IMR-90 (cell line): ENCODE data around the gene GCGR. TPM values are rescaled to one million over a fixed set of nuclear protein-coding genes. Genes with fewer than 3 reads are reported as not detected.

Experiments
- ATAC-seq: fragments of 200-7000 bp; cut with Tn5 transposase; 2 replicates; pipeline ENCODE4 v1.9.1; 2020; ENCODE audit warnings: low read depth, mild to moderate bottlenecking, moderate library complexity
- BruUV-seq: library from RNA; stranded (reverse); fragments of 400-500 nt; replicated peaks from 2 replicates; lab custom pipeline; 2021; lab: Mats Ljungman, UMichigan
- CTCF ChIA-PET: fragments of 300-600 bp; formaldehyde crosslinking; extraction: SDS; loops from one replicate; lab custom pipeline; 2021; ENCODE audit warnings: antibody characterized with exemption; lab: Yijun Ruan, JAX
- POLR2A ChIA-PET: fragments of 300-600 bp; sonication (Branson Sonifier 250); formaldehyde crosslinking; loops from one replicate; lab custom pipeline; 2022; ENCODE audit warnings: antibody characterized with exemption; ENCODE audit not compliant: unreplicated experiment; lab: Charles Lee
- DNase-seq: peaks from one replicate; pipeline ENCODE4 v3.0.0; 2013
- H2AFZ ChIP-seq: replicated peaks from 2 replicates; pipeline ENCODE3; 2013; ENCODE audit warnings: low read length, mild to moderate bottlenecking; ENCODE audit not compliant: poor library complexity
- H2AK5ac ChIP-seq: 2 replicates; pipeline ENCODE4 v1.6.1; 2013; ENCODE audit warnings: low read depth, low read length, inconsistent platforms
- H2AK9ac ChIP-seq: replicated peaks from 2 replicates; pipeline ENCODE3; 2013; ENCODE audit warnings: mild to moderate bottlenecking, low read depth, low read length, moderate library complexity; ENCODE audit not compliant: poor library complexity
- H2BK120ac ChIP-seq: 2 replicates; pipeline ENCODE4 v1.6.1; 2013; ENCODE audit warnings: low read depth, low read length, inconsistent platforms
- H2BK15ac ChIP-seq: 3 replicates; pipeline ENCODE4 v1.6.1; 2013; ENCODE audit warnings: low read depth, low read length, inconsistent platforms
- H2BK20ac ChIP-seq: 2 replicates; pipeline ENCODE4 v1.6.1; 2013; ENCODE audit warnings: low read depth, mild to moderate bottlenecking, inconsistent platforms, low read length, moderate library complexity
- H2BK5ac ChIP-seq: 2 replicates; pipeline ENCODE4 v1.6.1; 2013; ENCODE audit warnings: mild to moderate bottlenecking, low read depth, low read length, inconsistent platforms; ENCODE audit not compliant: poor library complexity, severe bottlenecking
- H3K14ac ChIP-seq: replicated peaks from 2 replicates; pipeline ENCODE4 v1.6.1; 2013; ENCODE audit warnings: low read depth, low read length, inconsistent platforms
- H3K18ac ChIP-seq: 2 replicates; pipeline ENCODE4 v1.6.1; 2013; ENCODE audit warnings: low read depth, low read length, control low read depth
- H3K23ac ChIP-seq: 2 replicates; pipeline ENCODE4 v1.6.1; 2013; ENCODE audit warnings: low read depth, low read length, inconsistent platforms
- H3K27ac ChIP-seq: 2 replicates; pipeline ENCODE4 v1.5.1; 2013; ENCODE audit warnings: mild to moderate bottlenecking, control low read depth, low read length; ENCODE audit not compliant: insufficient read depth
- H3K27me3 ChIP-seq: 2 replicates; pipeline ENCODE4 v1.6.1; 2013; ENCODE audit warnings: low read length; ENCODE audit not compliant: control insufficient read depth, insufficient read depth
- H3K36me3 ChIP-seq: 2 replicates; pipeline ENCODE4 v1.6.1; 2013; ENCODE audit warnings: low read length, mixed read lengths; ENCODE audit not compliant: control insufficient read depth, insufficient read depth
- H3K4ac ChIP-seq: 2 replicates; pipeline ENCODE4 v1.6.1; 2013; ENCODE audit warnings: low read depth, low read length, inconsistent platforms
- H3K4me1 ChIP-seq: 2 replicates; pipeline ENCODE4 v1.6.1; 2013; ENCODE audit warnings: low read length, mixed read lengths; ENCODE audit not compliant: control insufficient read depth, insufficient read depth
- H3K4me2 ChIP-seq: 2 replicates; pipeline ENCODE4 v1.6.1; 2013; ENCODE audit warnings: low read depth, mild to moderate bottlenecking, control low read depth, low read length, moderate library complexity
- H3K4me3 ChIP-seq: 2 replicates; pipeline ENCODE4 v1.5.1; 2013; ENCODE audit warnings: low read depth, mild to moderate bottlenecking, control low read depth, low read length, moderate library complexity; ENCODE audit not compliant: insufficient read depth
- H3K56ac ChIP-seq: 2 replicates; pipeline ENCODE4 v1.6.1; 2013; ENCODE audit warnings: low read length, inconsistent platforms; ENCODE audit not compliant: insufficient read depth; ENCODE audit errors: extremely low read depth
- H3K79me1 ChIP-seq, 2 experiments: 2 replicates each; pipeline ENCODE4 v1.6.1; 2013; ENCODE audit warnings: low read length in 2 of 2, inconsistent platforms in 1 of 2, low read depth in 1 of 2
- H3K9ac ChIP-seq: 2 replicates; pipeline ENCODE4 v1.6.1; 2013; ENCODE audit warnings: low read depth, low read length, control low read depth
- H3K9me1 ChIP-seq: 2 replicates; pipeline ENCODE4 v1.6.1; 2013; ENCODE audit warnings: low read length, inconsistent platforms; ENCODE audit not compliant: insufficient read depth
- H3K9me3 ChIP-seq: 2 replicates; pipeline ENCODE4 v1.6.1; 2013; ENCODE audit warnings: low read length; ENCODE audit not compliant: control insufficient read depth, insufficient read depth
- H4K20me1 ChIP-seq: 2 replicates; pipeline ENCODE4 v1.6.1; 2013; ENCODE audit warnings: low read length, inconsistent platforms; ENCODE audit not compliant: insufficient read depth
- H4K5ac ChIP-seq: 2 replicates; pipeline ENCODE4 v1.6.1; 2013; ENCODE audit warnings: mild to moderate bottlenecking, low read depth, low read length, control low read depth
- H4K8ac ChIP-seq, 2 experiments: 2 replicates each; pipeline ENCODE4 v1.6.1; 2013; ENCODE audit warnings: low read depth in 2 of 2, low read length in 2 of 2, control low read depth in 1 of 2, inconsistent platforms in 1 of 2
- H4K91ac ChIP-seq: 2 replicates; pipeline ENCODE4 v1.6.1; 2013; ENCODE audit warnings: low read depth, low read length, inconsistent platforms; ENCODE audit not compliant: insufficient read depth
- BHLHE40 ChIP-seq: fragments of 150-350 bp; IDR thresholded peaks from 2 replicates; pipeline ENCODE4 v1.6.1; 2016; ENCODE audit warnings: mild to moderate bottlenecking, low read depth, low read length
- CEBPB ChIP-seq: IDR thresholded peaks from 2 replicates; pipeline ENCODE4 v1.6.1; 2012; ENCODE audit warnings: low read depth, low read length, improper control_type of control experiment
- CHD1 ChIP-seq: IDR thresholded peaks from 2 replicates; pipeline ENCODE4 v1.6.1; 2012; ENCODE audit warnings: low read depth, low read length, improper control_type of control experiment
- FOS ChIP-seq: fragments of 150-350 bp; IDR thresholded peaks from 2 replicates; pipeline ENCODE4 v1.6.1; 2016; ENCODE audit warnings: low read depth, low read length
- MAFK ChIP-seq: IDR thresholded peaks from 2 replicates; pipeline ENCODE4 v1.6.1; 2012; ENCODE audit warnings: low read depth, low read length, improper control_type of control experiment
- MAZ ChIP-seq: IDR thresholded peaks from 2 replicates; pipeline ENCODE4 v1.6.1; 2012; ENCODE audit warnings: low read depth, mild to moderate bottlenecking, low read length, improper control_type of control experiment, moderate library complexity, borderline replicate concordance
- MXI1 ChIP-seq: IDR thresholded peaks from 2 replicates; pipeline ENCODE4 v1.6.1; 2012; ENCODE audit warnings: low read depth, mild to moderate bottlenecking, low read length, moderate library complexity, borderline replicate concordance
- RCOR1 ChIP-seq: IDR thresholded peaks from 2 replicates; pipeline ENCODE4 v1.6.1; 2012; ENCODE audit warnings: mild to moderate bottlenecking, low read length, improper control_type of control experiment; ENCODE audit not compliant: insufficient replicate concordance
- RFX5 ChIP-seq: IDR thresholded peaks from 2 replicates; pipeline ENCODE4 v1.8.0; 2012; ENCODE audit warnings: low read depth, mild to moderate bottlenecking, low read length, moderate library complexity
- WGBS, 2 experiments: methylation state at CpG; one replicate each; pipeline versions ENCODE4 v1.1.5 to v1.1.7; 2013; ENCODE audit warnings: missing lambda C conversion rate in 2 of 2; ENCODE audit not compliant: insufficient read length in 1 of 2; ENCODE audit errors: extremely low coverage in 2 of 2; 5-methylcytosine and 5-hydroxymethylcytosine counted together
- dilution Hi-C: fragments of 300-500 bp; cut with HindIII; formaldehyde crosslinking; loops from one replicate; pipeline ENCODE4 v1.14.3; 2018; ENCODE audit warnings: low sequenced_read_pairs; ENCODE audit not compliant: unreplicated experiment
- in situ Hi-C: fragments of 300-500 bp; cut with MboI; formaldehyde crosslinking; loops from 3 replicates; pipeline ENCODE4 v1.14.3; 2019; ENCODE audit warnings: low sequenced_read_pairs, inconsistent platforms, mixed read lengths
- intact Hi-C: fragments of 100-400 bp; cut with micrococcal nuclease; formaldehyde crosslinking; loops from 2 replicates; pipeline ENCODE4 v1.10.0; 2022
- polyA plus RNA-seq, 3 experiments: library from polyadenylated mRNA; depleted of rRNA; stranded (reverse); fragments of >200 nt; gene quantifications; 2 replicates each; pipeline ENCODE4 v1.2.3, GENCODE V29; 2012; ENCODE audit warnings: low replicate concordance in 1 of 3
- total RNA-seq: library from RNA; depleted of rRNA; stranded (reverse); fragments of >200 nt; gene quantifications from 2 replicates; pipeline ENCODE4 v1.2.3, GENCODE V29; 2012
- TF ChIP-seq, protein P1 (sequence below): conservative IDR thresholded peaks from 2 replicates; pipeline ENCODE4 v1.5.1; 2012; ENCODE audit warnings: mild to moderate bottlenecking, low read depth, low read length, improper control_type of control experiment
- TF ChIP-seq, protein P2 (sequence below): fragments of 150-350 bp; IDR thresholded peaks from 2 replicates; pipeline ENCODE4 v1.6.1; 2017; ENCODE audit warnings: mild to moderate bottlenecking, antibody characterized with exemption, low read length, low read depth

The GCGR gene
- total and polyA plus RNA-seq, 2 of the 4 experiments (the other 2 are of a cell fraction) = not detected

DNA sequence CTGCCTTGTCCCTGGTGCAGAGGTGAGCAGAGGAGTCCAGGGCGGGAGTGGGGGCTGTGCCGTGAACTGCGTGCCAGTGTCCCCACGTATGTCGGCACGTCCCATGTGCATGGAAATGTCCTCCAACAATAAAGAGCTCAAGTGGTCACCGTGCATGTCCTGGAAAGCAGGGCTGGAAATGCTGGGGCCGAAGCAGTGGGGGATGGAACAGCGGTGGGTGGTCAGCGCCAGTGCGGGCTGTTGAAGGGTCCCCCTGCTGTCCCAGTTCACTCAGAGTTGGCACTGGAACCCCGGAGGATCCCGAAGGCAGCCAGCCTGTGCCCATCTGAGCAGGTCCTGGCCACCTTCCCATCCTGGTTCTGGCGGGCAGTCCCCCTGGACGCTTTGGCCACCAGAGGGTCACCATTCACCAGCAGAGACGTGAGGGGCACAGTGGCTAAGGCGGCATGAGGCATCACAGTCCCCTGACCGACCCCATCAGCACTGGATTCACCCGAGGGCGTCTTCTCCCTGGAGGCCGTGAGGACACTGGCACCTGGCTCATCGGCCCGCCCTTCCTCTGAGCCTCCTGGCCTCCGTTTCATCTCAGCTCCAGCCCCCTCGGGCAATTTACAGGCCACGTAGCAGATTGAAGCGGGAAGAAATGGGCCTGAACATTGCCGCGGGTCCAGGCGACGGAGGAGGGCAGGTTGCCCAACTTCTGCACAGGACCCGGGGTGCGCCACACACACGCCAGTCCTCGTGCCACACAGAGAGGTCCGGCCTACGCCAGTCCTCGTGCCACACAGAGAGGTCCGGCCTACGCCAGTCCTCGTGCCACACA lies 10.1 kb downstream of the GCGR start:
- Histone ChIP-seq H3K18ac (no peak overlapping the region), H2BK15ac (no peak overlapping the region), H4K8ac (no peak overlapping the region), H3K9me3 (peaks cover 3% of the 10 kb centered on the region; the same call in 1 of the 2 replicates), H4K5ac (no peak overlapping the region), H2AFZ (peak overlapping the region; percentile 23), H3K36me3 (no peaks in the 10 kb centered on the region), H2BK5ac (no peak overlapping the region), H3K27me3 (peaks cover 22% of the 10 kb centered on the region; the same call in 1 of the 2 replicates), H2BK120ac (no peak overlapping the region), H3K23ac (no peak overlapping the region), H3K4me2 (no peak overlapping the region), H2AK9ac (no peak overlapping the region), H3K4me3 (no peak overlapping the region), H2AK5ac (no peak overlapping the region; the same call in 1 of the 2 replicates), H3K56ac (no peak overlapping the region), H4K20me1 (no peaks in the 10 kb centered on the region; the same call in 1 of the 2 replicates), H3K14ac (no peak overlapping the region), H3K9me1 (peaks cover 9% of the 10 kb centered on the region; the same call in 1 of the 2 replicates), H3K4ac (no peak overlapping the region), H3K79me1 (no peaks in the 10 kb centered on the region), H3K9ac (no peak overlapping the region), H3K4me1 (peaks cover 9% of the 10 kb centered on the region; the same call in 1 of the 2 replicates), H4K91ac (no peak overlapping the region), H3K27ac (no peak overlapping the region), H2BK20ac (no peak overlapping the region)
- DNase-seq (no peak), ATAC-seq (no peak)
- no TSS peak for BruUV-seq
- intact Hi-C loops = no loop called here
- in situ Hi-C loops = no loop called here
- TF ChIP-seq MXI1 (no peak), MAFK (no peak), RCOR1 (no peak), CEBPB (no peak), CHD1 (no peak), MAZ (no peak), BHLHE40 (no peak), FOS (no peak), RFX5 (no peak)
- TF ChIP-seq, protein P1, sequence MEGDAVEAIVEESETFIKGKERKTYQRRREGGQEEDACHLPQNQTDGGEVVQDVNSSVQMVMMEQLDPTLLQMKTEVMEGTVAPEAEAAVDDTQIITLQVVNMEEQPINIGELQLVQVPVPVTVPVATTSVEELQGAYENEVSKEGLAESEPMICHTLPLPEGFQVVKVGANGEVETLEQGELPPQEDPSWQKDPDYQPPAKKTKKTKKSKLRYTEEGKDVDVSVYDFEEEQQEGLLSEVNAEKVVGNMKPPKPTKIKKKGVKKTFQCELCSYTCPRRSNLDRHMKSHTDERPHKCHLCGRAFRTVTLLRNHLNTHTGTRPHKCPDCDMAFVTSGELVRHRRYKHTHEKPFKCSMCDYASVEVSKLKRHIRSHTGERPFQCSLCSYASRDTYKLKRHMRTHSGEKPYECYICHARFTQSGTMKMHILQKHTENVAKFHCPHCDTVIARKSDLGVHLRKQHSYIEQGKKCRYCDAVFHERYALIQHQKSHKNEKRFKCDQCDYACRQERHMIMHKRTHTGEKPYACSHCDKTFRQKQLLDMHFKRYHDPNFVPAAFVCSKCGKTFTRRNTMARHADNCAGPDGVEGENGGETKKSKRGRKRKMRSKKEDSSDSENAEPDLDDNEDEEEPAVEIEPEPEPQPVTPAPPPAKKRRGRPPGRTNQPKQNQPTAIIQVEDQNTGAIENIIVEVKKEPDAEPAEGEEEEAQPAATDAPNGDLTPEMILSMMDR = no peak
- TF ChIP-seq, protein P2, sequence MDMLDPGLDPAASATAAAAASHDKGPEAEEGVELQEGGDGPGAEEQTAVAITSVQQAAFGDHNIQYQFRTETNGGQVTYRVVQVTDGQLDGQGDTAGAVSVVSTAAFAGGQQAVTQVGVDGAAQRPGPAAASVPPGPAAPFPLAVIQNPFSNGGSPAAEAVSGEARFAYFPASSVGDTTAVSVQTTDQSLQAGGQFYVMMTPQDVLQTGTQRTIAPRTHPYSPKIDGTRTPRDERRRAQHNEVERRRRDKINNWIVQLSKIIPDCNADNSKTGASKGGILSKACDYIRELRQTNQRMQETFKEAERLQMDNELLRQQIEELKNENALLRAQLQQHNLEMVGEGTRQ = no peak
- ChIA-PET POLR2A (no interaction called here), CTCF (no interaction called here)
- dilution Hi-C loops = no loop called here
- 87% methylated on average over 24 of the region's 41 CpGs; no CpG with 5 or more reads in 1 of the 2 experiments for WGBS, 2 experiments
